Fibroblast of gingiva (primary cell): ENCODE results near the gene CNTN4.
"Not testable (repeated sequence)": the region's sequence is repeated elsewhere in the genome, so short reads cannot be mapped to it uniquely, and the experiment has no call there.

Experiments used
- DNase-seq: peaks from one replicate; pipeline ENCODE4 v3.0.0-alpha.2; 2011; ENCODE audit warnings: low read depth

The CNTN4 gene

DNA sequence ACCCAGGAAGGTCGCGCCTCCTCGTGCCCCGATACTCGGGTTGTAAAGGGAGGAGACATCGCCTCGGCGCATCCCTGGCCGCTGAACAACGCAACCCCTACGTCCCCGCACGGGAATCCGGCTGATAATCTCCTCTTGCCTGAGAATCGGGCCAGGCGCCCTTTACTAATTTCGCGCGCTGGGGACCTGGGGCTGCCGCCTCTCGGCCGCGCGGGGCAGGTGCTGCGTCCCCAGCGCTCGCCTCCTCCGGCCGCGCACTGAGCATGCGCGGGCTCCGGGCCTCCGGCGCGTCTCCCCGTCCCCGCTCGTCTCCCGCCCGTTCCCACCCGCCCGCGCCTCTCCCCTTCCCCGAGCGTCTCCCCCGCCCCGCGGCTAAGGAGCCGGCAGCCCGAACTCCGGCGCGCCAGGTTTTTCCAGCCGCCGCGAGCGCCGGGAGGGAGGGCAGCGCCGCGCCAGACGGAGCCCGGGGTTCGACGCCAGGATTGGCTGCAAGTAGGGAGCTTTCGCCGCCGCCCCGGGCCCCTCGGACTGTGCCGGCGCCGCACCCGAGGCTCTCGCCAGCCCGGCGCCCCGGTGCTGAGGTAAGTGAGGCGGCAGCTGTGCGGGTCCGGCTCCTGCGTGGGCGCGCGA lies at the start of gene CNTN4:
TSS of gene CNTN4 (plus strand) at position 469 of the 630 bp plus-strand sequence.
- no peak for DNase-seq

DNA sequence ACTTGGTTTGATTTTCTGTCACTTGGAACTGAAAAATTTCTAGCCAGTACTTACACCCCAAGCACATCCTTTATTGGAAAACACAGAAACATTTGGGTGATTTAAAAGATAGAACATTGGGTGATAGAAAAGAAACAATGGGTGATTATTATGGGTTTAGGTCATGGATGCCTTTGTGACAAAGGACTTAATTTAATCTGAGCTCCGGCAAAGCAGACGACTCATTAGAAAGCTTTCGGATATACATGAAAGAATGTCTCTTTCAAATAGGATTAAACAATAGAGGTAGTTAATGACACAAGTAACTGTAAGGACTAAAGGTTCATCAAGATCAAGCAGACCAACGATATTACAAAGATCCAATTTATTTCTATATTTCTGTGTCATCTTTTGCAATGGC lies 37.3 kb upstream of the CNTN4 start:
- no peak for DNase-seq

DNA sequence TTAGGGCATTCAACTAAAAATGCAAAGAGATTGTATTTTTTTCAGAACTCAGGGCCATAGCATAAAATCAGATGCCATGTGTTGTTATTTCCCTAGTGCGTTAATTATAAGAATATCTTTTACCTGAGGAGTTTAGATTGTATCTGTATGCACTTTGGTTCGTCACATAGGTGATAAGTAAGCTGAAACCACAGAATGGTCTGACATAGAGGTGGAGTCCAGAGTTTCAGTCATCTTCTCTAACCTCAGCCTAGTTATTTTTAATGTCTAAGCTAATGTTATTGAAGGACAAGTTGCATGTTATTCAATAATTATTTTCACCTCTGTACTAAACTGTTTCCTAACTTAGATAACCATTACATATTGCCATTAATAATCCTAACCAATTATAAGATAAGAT lies 27.1 kb upstream of the CNTN4 start:
- DNase-seq: no peak

DNA sequence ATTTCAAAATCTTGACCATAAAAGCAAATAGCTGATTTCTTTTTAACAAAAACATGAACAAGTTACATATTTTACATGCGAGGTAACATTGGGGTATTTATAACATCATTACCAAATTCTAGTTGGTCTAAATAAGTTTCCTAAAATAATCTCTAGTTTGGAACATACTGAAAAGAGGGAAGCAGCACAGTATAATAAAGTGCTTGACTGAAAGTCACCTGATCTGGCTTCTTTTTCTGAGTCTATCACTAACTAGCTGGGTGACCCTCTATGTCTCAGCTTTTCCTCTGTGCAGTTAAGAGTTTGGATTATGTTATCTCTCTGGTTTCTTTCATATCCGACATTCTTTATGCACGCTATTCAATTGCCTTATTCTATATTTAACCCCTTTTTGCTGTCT lies 19.8 kb upstream of the CNTN4 start:
- no peak for DNase-seq

DNA sequence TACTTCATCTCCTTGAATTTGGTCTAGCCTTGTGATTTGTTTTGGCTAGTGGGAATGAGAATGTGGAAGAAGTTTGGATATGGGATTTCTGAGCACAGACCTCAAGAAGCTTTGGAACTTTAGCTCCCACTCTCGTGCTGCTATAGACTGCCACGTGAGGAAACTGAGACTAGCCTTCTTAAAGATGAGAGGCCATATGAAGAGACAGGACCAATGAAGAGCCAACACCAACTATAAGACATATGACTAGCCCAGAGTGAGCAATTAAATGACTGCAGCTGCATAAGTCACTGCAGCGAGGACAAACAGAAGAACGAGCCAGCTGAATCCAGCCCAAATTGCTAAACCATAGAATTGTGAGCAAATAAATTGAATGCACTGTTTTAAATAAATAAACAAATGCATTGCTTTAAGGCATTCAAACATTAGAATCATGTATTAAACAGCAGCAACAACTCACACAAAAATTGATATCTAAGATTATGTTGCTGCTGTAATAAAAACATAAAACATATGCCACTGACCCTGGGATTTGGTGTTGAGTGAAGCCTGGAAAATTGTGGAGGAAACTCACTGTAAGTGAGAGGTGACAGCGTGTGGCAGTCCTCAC lies 15.7 kb upstream of the CNTN4 start:
- DNase-seq: no peak

DNA sequence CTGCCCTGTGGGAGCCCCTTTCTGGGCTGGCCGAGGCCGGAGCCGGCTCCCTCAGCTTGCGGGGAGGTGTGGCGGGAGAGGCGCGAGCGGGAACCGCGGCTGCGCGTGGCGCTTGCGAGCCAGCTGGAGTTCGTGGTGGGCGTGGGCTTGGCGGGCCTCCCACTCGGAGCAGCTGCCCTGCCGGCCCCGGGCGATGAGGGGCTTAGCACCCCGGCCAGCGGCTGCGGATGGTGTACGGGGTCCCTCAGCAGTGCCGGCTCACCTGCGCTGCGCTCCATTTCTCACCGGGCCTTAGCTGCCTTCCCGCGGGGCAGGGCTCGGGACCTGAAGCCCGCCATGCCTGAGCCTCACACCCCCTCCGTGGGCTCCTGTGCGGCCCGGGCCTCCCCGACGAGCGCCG lies 15.1 kb upstream of the CNTN4 start:
- not testable (repeated sequence) for DNase-seq

DNA sequence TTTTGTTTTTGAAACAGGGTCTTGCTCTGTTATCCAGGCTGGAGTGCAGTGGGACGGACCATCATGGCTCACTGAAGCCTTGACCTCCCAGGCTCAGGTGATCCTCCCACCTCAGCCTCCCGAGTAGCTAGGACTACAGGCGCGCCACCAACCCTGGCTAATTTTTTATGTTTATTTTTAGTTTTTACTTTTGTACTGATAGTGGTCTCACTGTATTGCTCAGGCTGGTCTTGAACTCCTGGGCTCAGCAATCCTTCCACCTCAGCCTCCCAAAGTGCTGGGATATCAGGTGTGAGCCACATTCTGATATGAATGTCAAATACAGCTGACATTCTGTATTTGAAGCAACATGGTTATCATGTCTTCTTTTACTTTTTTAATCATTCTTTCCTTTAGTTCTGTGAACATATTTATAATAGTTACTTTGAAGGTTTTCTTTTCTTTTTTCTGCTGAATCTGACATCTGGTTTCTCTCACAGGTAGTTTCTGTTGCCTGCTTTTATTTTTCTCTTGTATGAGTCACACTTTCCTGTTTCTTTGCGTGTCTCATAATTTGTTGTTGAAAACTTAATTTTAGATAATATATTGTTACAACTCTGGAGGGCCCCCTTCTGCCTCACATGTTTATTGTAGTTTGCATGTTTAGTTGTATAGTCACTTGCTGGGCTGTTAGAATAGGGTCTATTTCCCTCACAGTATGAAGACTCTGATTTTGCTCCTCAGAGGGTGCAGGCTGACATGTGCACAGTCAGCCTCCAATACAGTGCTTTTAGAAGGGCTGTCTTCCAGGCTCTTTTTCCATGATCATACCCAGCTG lies 8.4 kb upstream of the CNTN4 start:
- DNase-seq: no peak

DNA sequence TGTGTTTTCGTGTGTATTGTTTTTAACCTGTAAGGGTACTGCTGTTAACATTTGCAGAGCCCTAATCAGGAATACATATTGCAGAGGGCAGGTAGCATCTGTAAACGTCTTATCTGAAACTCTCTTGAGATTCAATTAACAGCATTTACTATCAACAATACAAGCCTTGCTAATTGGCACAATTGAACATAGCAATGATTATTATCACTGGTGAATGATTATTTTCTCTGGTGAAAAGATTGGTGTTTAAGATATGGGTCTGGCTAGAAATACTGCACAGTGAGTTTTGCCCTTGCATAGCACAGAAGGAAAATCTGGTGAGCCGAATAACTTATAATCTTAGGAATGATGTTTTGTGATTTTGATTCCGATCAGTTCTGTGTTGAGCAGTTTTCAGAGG lies 5.9 kb upstream of the CNTN4 start:
- no peak for DNase-seq

DNA sequence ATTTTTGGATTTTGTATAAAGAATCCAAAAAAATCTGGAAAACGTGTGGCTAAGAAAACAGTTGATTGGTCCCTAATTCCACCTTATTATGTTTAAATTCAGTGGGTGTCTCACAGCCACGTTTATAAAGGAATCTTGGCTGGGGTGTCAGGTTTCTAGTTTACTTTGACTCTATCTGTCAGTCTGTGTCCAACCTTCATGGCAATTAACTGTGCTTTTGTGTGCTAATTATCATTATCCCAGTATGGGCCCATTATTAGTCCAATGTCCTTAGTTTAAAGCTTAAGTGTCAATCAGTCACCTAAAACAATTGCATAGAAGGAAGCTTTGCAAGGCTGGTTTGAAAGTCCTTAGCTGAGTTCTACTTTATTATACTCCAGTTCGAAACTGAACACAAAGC lies 3.7 kb upstream of the CNTN4 start:
- DNase-seq: no peak

DNA sequence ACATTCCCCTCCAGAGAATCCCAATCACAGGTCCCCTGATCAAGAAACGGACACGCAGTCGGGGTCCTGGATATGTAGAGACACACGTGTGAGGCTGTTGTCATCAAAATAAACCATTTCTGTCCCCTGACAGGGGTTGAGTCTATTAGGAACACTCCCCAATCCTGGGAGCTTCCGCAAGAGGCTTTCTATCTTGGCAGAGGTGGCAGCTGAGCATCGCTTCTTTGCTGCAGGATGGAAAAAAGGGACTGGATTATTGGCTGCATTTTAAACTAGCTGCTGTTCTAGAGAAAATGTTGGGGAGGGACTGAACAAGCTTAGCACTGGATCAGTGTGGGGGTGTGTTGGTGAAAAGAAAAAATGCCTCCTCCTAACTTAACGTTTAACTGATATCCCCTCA lies 2.5 kb upstream of the CNTN4 start:
- no peak for DNase-seq

DNA sequence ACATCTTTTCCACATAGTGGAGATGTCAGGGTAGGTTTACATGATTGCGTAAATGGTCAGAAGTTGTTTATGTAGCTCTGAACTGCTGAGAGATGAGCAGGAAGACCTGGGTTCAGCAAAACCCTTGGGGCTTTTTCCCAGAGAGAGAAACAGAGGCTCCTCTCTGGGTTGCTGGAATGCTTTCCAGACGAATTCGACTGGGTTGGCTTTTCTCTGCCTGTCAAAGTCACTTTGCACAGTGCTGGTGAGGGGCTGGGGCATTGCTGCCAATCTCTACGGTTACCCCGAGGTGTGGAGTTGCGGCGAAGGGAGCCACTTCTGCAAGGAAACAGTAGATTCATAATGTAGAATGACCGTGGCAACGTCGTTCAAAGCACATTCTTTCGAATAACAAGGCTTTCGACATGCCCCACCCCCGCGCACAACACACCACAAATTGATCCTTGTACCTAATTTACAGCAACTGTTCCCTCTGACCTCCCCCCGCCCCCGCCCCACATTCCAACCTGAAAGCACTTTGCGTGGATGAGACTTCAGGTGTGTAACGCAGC lies 950 bp upstream of the CNTN4 start:
- DNase-seq: no peak

DNA sequence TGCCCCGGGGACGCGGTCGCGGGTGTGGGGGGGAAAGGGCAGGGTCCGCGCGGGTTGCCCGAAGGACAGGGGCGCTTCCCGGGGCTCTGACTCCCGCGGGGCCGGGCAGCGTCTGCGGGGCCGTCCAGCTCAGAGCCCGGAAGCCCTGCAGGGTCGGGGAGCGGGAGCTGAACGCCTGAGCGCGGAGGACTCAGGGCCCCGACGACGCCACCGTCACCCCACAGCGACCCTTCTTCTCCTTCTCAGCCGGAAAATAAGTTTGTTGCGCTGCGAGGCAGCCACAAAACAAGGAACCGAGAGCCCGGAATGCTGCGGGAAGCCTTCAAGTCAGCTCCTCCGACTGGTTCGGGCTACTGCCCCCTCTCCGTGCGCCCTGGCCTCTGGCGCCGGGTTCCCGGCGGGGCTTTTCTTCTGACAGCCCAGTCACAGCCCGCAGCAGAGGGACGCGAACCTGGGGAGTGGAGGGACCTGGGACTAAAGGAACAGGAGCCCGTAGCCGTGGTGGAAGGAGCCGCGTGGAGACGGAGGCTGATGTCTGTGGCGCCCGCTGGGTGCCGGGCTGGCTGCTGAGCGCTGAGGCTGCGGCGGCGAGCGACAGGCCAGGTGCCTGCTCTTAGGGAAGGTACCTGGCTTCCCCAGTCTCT lies 484 bp downstream of the CNTN4 start:
- DNase-seq: no peak

DNA sequence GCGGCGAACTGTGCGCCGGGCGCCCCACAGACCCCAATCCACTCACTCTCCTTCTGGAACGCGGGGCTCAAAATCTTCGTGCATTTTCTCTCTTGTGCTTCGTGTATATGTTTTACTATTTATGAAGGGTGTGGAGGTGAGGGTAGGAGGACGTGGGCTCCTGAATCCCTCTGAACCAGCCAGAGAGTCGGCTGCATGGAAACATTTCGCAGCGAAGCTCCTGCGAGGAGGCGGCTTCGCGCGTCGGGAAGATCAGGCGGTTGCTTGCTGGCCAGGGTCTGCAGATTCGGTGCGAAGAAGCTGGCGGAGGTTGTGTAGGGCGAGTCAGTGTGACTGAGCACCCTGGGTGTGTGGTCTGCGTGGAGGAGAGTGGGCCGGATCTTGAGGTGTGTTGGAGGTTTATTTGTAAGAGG lies 1.1 kb downstream of the CNTN4 start:
- DNase-seq: no peak

DNA sequence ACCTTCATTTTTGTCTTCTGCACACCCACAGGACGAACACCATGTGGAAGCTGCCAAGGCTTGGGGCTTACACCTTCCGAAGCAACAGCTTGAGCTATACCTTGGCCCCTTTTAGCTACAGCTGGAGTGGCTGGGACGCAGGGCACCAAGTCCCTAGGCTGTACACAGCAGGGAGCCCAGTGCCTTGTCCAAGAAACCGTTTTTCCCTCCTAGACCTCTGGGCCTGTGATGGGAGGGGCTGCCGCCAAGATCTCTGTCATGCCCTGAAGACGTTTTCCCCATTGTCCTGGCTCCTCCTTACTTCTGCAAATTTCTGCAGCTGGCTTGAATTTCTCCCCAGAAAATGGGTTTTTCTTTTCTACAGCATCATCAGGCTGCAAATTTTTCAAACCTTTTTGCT lies 7.8 kb downstream of the CNTN4 start:
- no peak for DNase-seq

DNA sequence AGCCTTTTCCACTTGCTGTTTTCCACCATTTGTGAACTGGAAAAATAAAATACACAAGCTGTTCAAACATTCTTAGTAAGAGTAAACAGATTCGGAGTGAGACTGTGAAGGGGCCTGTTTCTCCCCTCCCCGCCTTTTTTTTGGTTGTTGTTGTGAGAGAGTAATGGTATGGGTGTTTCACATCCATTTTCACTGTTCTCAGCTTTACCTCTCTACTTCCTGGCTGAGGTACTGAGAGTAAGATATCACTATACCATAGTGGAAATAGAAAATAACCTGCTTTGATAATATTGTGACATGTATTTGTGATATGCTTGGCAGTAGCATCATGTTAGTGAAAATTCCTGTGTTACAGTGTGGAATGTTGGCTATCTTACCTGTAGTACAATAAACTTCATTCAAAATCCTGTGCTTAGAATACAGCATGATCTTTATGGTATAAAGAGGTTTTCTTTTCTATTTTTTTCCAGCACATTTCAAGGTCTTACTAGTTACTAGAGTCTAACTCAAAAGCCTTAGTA lies 12.0 kb downstream of the CNTN4 start:
- no peak for DNase-seq

DNA sequence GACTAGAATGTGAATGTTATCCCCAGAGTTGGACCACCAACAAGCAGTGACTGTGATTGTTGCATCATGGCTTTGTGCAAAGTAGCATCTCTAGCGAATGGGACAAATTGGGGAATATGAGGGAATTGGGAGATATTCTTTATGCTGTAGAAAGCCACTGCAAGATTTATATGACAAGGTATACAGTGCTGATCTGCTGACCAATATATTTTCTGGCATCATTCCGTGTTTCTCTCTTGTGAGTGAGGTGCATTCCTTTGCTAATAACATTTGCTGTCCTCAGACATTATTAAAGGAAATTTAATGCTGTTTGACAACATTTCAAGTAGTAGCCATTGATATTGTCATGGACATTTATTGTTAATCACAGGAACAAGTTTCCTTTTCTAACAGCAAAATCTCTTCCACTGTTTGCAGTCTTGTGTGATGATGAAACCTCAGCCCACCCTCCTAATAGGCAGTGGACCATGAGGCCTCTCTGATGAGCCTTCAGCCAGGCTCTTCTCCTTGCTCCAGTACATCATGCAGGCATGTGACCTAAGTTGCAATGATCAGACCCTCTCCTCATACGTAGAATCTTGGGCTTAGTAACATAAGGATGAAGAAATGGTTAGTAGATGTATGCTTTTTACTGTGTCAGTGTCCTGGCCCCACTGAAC lies 16.1 kb downstream of the CNTN4 start:
- no peak for DNase-seq

DNA sequence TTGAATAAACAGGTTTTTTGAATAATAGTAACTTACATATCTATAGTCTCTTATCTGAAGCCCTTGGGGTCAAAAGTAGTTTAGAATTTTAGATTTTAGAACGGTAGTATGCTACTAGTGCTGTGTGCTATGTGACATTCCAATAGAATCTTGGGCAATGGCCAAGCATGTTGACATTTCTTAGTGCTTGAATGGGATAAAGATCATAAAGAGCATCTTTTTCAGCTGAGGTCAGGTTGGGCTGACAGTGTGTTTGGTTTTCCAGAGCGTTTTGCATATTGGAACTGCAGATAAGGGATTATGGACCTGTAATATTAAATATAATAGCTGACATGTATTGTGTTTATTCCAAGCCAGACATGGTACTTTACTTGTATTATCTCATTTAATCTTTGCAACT lies 32.1 kb downstream of the CNTN4 start:
- no peak for DNase-seq

DNA sequence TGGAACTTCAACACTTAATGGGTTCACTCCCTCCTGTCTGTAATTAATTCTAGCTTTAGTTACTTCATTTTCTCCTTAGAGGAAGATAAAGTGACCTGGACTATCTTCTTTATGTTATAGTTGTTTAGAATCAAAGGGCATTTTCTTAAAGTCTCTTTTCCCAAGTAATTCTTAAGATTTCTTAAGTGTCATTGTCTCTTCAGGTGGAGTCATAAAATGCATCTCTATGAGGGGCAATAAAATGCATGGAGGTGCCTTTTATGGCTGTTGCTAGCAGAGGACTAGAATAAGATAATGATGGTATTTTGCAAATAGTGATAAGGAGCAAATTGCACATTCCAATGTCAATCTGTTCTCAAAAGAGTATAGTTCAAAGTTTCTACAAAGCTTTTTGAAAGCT lies 34.5 kb downstream of the CNTN4 start:
- no peak for DNase-seq

DNA sequence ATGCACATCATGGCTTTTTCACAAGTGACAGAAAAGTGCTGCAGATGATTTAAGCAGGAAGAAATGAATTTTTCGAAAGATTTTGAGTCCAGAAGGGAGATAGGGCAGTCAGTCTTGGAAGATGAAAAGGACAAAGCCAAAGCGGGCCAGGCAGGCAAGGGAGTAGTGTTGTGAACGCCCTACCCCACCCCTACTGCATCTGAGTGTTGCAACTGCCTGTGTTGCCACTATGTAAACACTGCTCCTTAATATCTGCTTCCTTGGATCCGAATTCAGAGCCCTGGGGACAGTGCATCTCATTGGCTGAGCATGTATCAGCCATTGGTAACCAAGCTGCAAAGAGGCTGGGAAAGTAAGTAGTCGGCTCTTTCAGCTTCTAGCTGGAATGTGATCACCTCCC lies 39.0 kb downstream of the CNTN4 start:
- DNase-seq: no peak

DNA sequence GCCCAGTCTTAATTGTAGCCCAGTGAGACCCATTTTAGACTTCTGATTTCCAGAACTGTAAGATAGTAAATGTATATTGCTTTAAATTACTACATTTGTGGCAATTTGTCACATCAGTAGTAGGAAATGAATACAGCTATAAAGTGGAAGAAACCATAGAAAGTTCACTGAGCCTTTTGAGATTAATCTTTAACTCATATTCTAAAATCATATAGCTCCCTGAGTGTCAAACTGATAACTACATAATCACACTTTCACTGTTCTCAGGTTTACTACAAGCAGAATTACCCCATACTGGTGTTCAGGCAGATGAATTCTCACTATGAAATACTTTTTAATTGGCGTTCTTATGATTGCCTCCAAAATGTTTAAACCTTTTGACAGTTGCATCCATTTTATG lies 42.8 kb downstream of the CNTN4 start:
- DNase-seq: no peak

DNA sequence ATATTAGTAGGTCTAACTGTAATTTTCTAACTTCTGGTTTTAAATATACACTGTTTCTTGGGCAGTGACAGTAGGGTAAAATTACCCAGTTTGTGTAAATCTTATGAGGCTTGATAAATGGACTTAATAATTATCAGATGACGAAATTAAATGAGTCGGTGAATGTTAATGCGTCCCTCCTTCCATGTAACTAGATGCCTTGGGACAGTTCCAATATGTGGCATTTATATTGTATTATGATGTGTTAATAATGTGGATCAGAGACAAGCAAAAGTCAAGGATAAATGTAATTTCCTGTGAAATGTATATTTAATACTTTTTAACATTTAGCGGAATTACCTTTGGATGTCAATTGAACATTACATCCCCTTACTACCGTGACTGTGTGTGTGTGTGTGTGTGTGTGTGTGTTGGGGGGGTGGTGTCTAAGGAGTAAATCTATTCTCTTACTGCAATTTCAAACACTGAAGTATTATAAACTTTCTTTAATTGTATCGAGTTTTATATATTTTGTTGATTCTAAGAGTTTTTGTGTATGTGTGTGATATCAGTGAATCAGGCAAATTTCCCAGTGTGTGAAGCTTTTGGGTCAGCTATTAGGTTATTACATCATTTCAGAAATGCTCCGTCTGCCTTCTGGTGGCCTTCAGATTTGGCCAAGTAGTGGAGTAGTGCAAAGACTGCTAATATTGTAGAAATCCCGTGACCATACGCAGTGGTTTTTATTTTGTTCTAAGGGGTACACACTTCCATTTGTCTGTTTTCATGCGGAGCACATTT lies 50.1 kb downstream of the CNTN4 start:
- DNase-seq: no peak
